ENCODE measurements around the gene MDH1. TPM values are rescaled to one million over a fixed set of nuclear protein-coding genes. Genes with fewer than 3 reads are reported as not detected.
"Not testable (repeated sequence)": the region's sequence is repeated elsewhere in the genome, so short reads cannot be mapped to it uniquely, and the experiment has no call there.

The MDH1 gene
- total RNA-seq, 1 experiment from 2014 or later = 110 TPM

DNA sequence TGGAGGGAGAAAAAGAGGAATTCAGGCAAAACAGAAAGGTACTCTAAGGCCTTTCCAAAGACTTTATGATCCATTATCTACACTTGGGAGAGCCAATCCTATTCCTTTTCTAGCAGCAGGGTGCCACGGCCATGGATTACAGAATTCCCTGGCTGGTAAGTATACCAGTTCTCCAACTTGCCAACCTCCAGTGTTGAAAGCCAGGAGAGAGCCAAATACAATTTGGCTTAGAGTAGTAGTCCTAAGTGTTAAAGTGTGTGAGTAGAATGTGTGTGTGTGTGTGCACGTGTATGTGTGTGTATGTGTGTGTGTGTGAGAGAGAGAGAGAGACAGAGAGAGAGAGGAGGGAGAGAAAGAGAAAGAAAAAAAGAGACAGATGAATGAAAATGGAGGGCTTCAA is 43.7 kb upstream of the MDH1 start:
- Mint-ChIP-seq H3K9me3 (ENCODE audit: unreplicated experiment) (no peaks in the 10 kb centered on the region), H3K27me3 (ENCODE audit: insufficient read depth, unreplicated experiment) (no peaks in the 10 kb centered on the region), H3K4me1 (ENCODE audit: insufficient read depth, unreplicated experiment) (no peaks in the 10 kb centered on the region), H3K27ac (ENCODE audit: low read depth, unreplicated experiment) (no peak overlapping the region), H3K4me3 (ENCODE audit: unreplicated experiment) (no peak overlapping the region), H3K36me3 (ENCODE audit: insufficient read depth, unreplicated experiment) (peaks cover 10% of the 10 kb centered on the region)
- BruUV-seq (replicated peaks) = no TSS peak
- POLR2A ChIA-PET = no interaction called here
- CTCF ChIA-PET = interaction anchor here (0.6 kb wide), 1 partner anchor 13 kb away, joined by 3 read pairs; no protein-coding TSS in a partner anchor
- no peak for DNase-seq (ENCODE audit: unreplicated experiment)
- TF ChIP-seq CTCF (IDR thresholded peaks at IDR 0.05; ENCODE audit: unreplicated experiment) = no peak
- intact Hi-C loops (cut with micrococcal nuclease) = no loop called here

GRCh38 chr2:63553049-63553448 is 35.7 kb upstream of the MDH1 start:
- intact Hi-C loops (cut with micrococcal nuclease) = no loop called here
- Mint-ChIP-seq H3K4me3 (ENCODE audit: unreplicated experiment) (no peak overlapping the region), H3K27ac (ENCODE audit: low read depth, unreplicated experiment) (no peak overlapping the region), H3K36me3 (ENCODE audit: insufficient read depth, unreplicated experiment) (peaks cover 4% of the 10 kb centered on the region), H3K9me3 (ENCODE audit: unreplicated experiment) (peaks cover 22% of the 10 kb centered on the region), H3K4me1 (ENCODE audit: insufficient read depth, unreplicated experiment) (no peaks in the 10 kb centered on the region), H3K27me3 (ENCODE audit: insufficient read depth, unreplicated experiment) (no peaks in the 10 kb centered on the region)
- DNase-seq (ENCODE audit: unreplicated experiment) = peak; percentile 8
- BruUV-seq (replicated peaks) = no TSS peak
- no peak for TF ChIP-seq CTCF (IDR thresholded peaks at IDR 0.05; ENCODE audit: unreplicated experiment)
- ChIA-PET CTCF (interaction anchor here (0.5 to 1.3 kb wide), 3 partner anchors 10 to 35 kb away, joined by 3 to 5 read pairs (median 3); partner anchors contain the start of gene WDPCP), POLR2A (interaction anchor here (1.2 kb wide), 1 partner anchor 9 kb away, joined by 3 read pairs; no protein-coding TSS in a partner anchor)

- no peaks in the 10 kb centered on the region for H3K36me3 Mint-ChIP-seq (ENCODE audit: insufficient read depth, unreplicated experiment)
- no peak overlapping the region for H3K27ac Mint-ChIP-seq (ENCODE audit: low read depth, unreplicated experiment)
- intact Hi-C loops (cut with micrococcal nuclease) = no loop called here
- H3K4me3 Mint-ChIP-seq (ENCODE audit: unreplicated experiment) = no peak overlapping the region
- ChIA-PET CTCF (interaction anchor here (0.6 to 0.7 kb wide), 2 partner anchors 12 to 17 kb away, joined by 3 read pairs; no protein-coding TSS in a partner anchor), POLR2A (no interaction called here)
- H3K4me1 Mint-ChIP-seq (ENCODE audit: insufficient read depth, unreplicated experiment) = no peaks in the 10 kb centered on the region
- H3K27me3 Mint-ChIP-seq (ENCODE audit: insufficient read depth, unreplicated experiment) = no peaks in the 10 kb centered on the region
- H3K9me3 Mint-ChIP-seq (ENCODE audit: unreplicated experiment) = peaks cover 23% of the 10 kb centered on the region
- no TSS peak for BruUV-seq (replicated peaks)
- no peak for TF ChIP-seq CTCF (IDR thresholded peaks at IDR 0.05; ENCODE audit: unreplicated experiment)
- DNase-seq (ENCODE audit: unreplicated experiment) = no peak
These were observed 33.5 kb upstream of the MDH1 start for GRCh38 chr2:63555299-63555698.

DNA sequence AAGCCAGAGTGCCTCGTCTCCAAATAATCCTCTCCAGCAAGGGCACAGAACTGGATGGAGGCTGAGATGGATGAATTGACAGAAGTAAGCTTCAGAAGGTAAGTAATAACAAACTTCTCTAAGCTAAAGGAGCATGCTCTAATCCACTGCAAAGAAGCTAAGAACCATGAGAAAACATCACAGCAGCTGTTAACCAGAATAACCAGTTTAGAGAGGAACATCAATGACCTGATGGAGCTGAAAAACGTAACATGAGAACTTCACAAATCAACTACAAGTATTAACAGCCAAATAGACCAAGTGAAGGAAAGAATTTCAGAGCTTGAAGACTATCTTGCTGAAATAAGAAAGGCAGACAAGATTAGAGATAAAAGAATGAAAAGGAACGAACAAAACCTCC is 32.8 kb upstream of the MDH1 start:
- Mint-ChIP-seq H3K27ac (ENCODE audit: low read depth, unreplicated experiment) (no peak overlapping the region), H3K27me3 (ENCODE audit: insufficient read depth, unreplicated experiment) (no peaks in the 10 kb centered on the region), H3K9me3 (ENCODE audit: unreplicated experiment) (peaks cover 23% of the 10 kb centered on the region), H3K4me3 (ENCODE audit: unreplicated experiment) (no peak overlapping the region), H3K36me3 (ENCODE audit: insufficient read depth, unreplicated experiment) (no peaks in the 10 kb centered on the region), H3K4me1 (ENCODE audit: insufficient read depth, unreplicated experiment) (no peaks in the 10 kb centered on the region)
- POLR2A ChIA-PET = no interaction called here
- no peak for TF ChIP-seq CTCF (IDR thresholded peaks at IDR 0.05; ENCODE audit: unreplicated experiment)
- no peak for DNase-seq (ENCODE audit: unreplicated experiment)
- intact Hi-C loops (cut with micrococcal nuclease) = no loop called here
- no TSS peak for BruUV-seq (replicated peaks)
- CTCF ChIA-PET = interaction anchor here (0.6 kb wide), 2 partner anchors 12 to 305 kb away, joined by 3 read pairs; no protein-coding TSS in a partner anchor

DNA sequence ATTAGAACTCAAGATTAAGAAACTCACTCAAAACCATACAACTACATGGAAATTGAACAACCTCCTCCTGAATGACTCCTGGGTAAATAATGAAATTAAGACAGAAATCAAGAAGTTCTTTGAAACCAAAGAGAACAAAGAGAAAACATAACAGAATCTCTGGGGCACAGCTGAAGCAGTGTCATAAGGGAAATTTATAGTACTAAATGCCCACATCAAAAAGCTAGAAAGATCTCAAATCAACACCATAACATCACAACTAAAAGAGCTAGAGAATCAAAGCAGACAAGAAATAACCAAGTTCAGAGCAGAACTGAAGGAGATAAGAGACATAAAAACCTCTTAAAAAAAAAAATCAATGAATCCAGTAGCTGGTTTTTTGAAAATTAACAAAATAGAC is 30.9 kb upstream of the MDH1 start:
- H3K4me3 Mint-ChIP-seq (ENCODE audit: unreplicated experiment); DNase-seq (ENCODE audit: unreplicated experiment); intact Hi-C loops (cut with micrococcal nuclease); POLR2A ChIA-PET; H3K4me1 Mint-ChIP-seq (ENCODE audit: insufficient read depth, unreplicated experiment); BruUV-seq (replicated peaks); H3K27ac Mint-ChIP-seq (ENCODE audit: low read depth, unreplicated experiment); H3K36me3 Mint-ChIP-seq (ENCODE audit: insufficient read depth, unreplicated experiment); H3K27me3 Mint-ChIP-seq (ENCODE audit: insufficient read depth, unreplicated experiment): not testable (repeated sequence)
- peaks cover 23% of the 10 kb centered on the region for H3K9me3 Mint-ChIP-seq (ENCODE audit: unreplicated experiment)
- CTCF ChIA-PET = interaction anchor here (0.6 kb wide), 1 partner anchor 13 kb away, joined by 3 read pairs; no protein-coding TSS in a partner anchor

DNA sequence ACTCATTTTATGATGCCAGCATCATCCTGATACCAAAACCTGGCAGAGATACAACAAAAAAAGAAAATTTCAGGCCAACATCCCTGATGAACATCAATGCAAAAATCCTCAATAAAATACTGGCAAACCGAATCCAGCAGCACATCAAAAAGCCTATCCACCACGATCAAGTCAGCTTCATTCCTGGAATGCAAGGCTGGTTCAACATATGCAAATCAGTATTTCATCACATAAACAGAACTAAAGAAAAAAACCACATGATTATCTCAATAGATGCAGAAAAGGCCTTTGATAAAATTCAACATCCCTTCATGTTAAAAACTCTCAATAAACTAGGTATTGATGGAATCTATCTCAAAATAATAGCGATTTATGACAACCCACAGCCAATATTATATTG is 29.8 kb upstream of the MDH1 start:
- CTCF ChIA-PET; H3K36me3 Mint-ChIP-seq (ENCODE audit: insufficient read depth, unreplicated experiment); H3K4me1 Mint-ChIP-seq (ENCODE audit: insufficient read depth, unreplicated experiment); H3K27me3 Mint-ChIP-seq (ENCODE audit: insufficient read depth, unreplicated experiment); BruUV-seq (replicated peaks); H3K27ac Mint-ChIP-seq (ENCODE audit: low read depth, unreplicated experiment); intact Hi-C loops (cut with micrococcal nuclease); DNase-seq (ENCODE audit: unreplicated experiment); H3K4me3 Mint-ChIP-seq (ENCODE audit: unreplicated experiment): not testable (repeated sequence)
- peaks cover 23% of the 10 kb centered on the region for H3K9me3 Mint-ChIP-seq (ENCODE audit: unreplicated experiment)
- POLR2A ChIA-PET = interaction anchor here (1.0 kb wide), 1 partner anchor 10 kb away, joined by 3 read pairs; no protein-coding TSS in a partner anchor

Data from MCF 10A (cell line).